ENCODE data around the gene TRIM63.
A peak's percentile ranks its signal among the peaks of the same experiment; 100 is the strongest.

The TRIM63 gene

DNA sequence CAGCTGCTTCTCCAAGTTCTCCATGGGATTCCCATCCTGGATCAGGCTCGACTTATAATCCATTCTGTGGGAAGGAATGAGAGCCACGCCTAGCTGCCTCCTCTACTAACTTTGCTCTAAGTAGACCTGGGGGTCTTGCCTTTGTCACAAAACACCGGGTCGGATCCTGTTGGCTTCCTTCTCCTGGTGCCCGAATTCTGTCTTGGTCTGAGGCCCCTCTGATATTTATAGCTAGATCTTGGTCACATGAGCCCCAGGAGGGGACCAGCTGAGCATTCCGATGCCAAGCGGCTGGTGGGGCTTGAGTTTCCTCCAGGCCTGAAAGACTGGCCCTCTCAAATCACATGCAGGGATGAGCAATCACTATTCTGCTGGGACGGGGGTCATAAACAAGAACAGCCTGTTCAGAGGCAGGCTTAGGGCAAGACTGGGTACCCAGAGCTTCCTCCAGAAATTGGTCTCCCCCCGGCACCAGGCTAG, at the start of gene TRIM63:
Gene TRIM63, minus strand, starts transcription at position 199 of the 480 bp plus-strand sequence. Its CDS starts 136 bp downstream, at position 63.
- no peak for DNase-seq (ENCODE audit: low read depth)
- TF ChIP-seq, protein P1, sequence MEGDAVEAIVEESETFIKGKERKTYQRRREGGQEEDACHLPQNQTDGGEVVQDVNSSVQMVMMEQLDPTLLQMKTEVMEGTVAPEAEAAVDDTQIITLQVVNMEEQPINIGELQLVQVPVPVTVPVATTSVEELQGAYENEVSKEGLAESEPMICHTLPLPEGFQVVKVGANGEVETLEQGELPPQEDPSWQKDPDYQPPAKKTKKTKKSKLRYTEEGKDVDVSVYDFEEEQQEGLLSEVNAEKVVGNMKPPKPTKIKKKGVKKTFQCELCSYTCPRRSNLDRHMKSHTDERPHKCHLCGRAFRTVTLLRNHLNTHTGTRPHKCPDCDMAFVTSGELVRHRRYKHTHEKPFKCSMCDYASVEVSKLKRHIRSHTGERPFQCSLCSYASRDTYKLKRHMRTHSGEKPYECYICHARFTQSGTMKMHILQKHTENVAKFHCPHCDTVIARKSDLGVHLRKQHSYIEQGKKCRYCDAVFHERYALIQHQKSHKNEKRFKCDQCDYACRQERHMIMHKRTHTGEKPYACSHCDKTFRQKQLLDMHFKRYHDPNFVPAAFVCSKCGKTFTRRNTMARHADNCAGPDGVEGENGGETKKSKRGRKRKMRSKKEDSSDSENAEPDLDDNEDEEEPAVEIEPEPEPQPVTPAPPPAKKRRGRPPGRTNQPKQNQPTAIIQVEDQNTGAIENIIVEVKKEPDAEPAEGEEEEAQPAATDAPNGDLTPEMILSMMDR (IDR thresholded peaks at IDR 0.05; ENCODE audit: insufficient read depth, low read depth, low read length, missing control alignments) = no peak
- no peak within 1 kb of the TSS for H3K4me3 ChIP-seq (ENCODE audit: low read depth, low read length)

DNA sequence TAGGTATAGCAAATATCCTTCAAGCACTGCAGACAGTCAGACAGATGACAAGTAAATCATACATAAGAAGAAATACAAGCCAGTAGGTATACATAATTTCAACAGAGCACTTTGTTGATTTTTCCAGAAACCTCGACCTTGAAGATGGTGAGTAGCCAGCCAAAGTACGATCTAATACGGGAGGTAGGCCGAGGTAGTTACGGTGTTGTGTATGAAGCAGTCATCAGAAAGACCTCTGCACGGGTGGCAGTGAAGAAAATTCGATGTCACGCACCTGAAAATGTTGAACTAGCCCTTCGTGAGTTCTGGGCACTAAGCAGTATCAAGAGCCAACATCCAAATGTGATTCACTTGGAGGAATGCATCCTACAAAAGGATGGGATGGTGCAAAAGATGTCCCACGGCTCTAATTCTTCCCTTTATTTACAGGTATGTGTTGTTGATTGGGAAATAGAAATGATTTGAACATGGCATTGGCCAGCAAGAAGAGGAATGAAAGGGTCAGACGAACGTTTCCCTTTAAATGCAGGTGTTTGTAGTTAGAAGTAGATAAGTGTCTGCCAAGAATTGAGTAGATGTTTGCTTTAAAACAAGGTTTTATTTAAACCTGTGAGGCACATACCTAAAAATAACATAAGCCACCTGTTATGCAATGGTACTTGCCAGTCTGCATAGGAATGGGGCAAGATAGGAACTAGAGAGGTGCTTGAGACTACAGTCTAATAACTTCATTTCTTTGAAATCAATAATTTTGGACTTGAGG, 46.9 kb upstream of the TRIM63 start:
- TF ChIP-seq, protein P1 (IDR thresholded peaks at IDR 0.05; ENCODE audit: insufficient read depth, low read depth, low read length, missing control alignments) = no peak
- no peak overlapping the region for H3K4me3 ChIP-seq (ENCODE audit: low read depth, low read length)
- DNase-seq (ENCODE audit: low read depth) = no peak

DNA sequence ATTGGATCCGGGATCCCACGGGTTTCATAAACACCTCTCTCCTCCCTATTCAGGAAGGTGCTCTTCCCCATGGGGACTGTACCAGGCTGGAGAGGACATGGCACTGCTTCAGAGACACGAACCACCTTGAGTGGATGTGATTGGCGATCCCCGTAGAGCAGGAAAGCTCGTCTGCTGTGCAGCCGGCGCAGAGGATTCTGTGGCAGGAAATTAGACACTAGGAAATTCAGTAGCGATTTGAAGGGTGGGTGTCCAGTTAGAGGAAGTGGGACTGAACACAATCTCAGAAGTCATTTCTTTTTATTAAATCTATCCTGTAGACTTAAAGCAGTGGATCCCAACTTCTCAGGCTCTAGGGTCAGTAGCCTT, 45.0 kb upstream of the TRIM63 start:
- TF ChIP-seq, protein P1 (IDR thresholded peaks at IDR 0.05; ENCODE audit: insufficient read depth, low read depth, low read length, missing control alignments) = no peak
- peak; percentile 61 for DNase-seq (ENCODE audit: low read depth)

DNA sequence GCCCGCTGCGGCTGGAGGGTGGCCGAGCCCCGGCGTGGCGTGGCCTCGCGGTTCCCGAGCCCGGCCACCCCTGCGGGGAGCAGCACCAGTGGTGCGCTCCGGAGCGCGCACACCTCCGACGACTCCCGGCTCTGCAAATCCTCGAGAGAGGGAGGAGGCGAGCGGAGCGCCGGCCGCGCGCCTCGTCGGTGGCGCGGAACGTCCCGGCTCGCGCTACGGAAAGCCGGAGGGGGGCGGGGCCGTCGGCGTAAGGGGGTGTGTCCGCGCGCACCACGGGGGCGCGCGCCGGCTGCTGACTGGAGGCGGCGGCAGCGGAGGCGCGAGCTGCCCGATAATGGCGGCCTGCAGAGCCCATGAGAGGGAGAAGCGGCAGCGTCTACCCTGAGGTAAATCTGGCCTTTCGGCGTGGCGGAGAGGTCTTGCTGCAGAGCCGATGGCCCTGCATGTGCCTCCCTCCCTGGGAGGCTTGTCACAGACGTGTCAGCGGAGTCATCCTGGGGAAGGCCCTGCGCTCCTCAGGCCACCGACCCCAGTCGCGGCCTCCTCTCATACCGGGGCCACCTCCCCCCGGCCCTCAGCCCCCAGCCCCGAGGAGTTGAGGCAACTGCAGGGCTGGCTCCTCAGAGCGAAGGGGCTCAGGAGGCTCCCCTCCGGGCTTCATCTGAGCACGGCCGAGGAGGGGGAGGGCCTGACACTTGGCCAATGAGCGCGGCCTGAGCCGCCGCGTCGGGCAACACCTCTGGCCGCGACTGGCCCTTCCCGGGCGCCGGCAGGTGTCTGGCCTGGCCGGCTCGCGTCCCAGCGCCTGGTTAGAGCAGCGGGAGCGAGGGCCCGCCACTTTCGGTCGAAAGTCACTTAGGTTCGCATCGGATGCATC, 44.3 kb upstream of the TRIM63 start, which contains the start of gene PDIK1L:
Gene PDIK1L, plus strand, starts transcription at position 295 of the 877 bp plus-strand sequence. CDS start 2,485 bp downstream, outside the sequence.
- H3K4me3 ChIP-seq (ENCODE audit: low read depth, low read length) = peak within 1 kb of the TSS; percentile 93
- DNase-seq (ENCODE audit: low read depth) = peak; percentile 98
- TF ChIP-seq, protein P1 (IDR thresholded peaks at IDR 0.05; ENCODE audit: insufficient read depth, low read depth, low read length, missing control alignments) = no peak

More for the DNA sequence above, 45.0 kb upstream of the TRIM63 start:
- H3K4me3 ChIP-seq (ENCODE audit: low read depth, low read length) = peak overlapping the region; percentile 93

DNA sequence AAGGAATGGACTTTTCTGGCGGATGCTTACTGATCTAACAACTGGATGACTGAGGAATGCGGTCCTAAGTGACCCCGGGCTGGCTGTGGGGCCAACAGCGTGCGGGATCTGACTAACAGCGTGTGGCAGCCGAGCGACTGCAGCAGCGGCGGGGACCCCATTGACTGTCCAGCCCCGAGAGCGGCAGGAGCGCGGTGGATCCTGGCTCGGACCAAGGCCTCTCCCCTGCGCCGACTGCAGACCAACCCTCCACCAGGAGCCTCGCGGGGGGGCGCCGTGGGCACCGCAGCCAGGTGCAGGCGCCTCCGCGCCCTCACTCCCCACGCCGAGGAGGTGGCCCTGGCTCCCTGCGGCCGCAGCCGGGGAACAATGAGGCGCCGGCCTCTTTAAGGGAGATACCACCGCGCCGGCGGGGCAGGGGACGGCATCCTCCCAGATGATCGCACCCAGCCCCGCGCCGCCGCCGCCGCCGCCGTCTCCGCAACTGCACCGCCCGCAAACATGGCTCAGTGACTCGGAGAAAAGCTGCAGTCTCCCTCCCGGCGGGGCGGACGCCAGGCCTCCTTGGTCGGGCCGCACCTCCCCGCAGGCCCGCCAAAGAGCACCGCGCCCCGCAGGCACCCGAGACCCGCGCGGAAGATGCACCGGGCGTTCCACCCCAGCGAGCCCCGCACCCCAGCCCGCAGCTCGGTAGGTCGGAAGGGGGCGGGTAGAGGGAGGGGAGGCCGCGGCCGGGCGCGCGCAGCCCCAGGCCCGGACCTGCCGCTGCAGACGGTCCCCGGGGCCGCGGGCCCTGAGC, 43.5 kb upstream of the TRIM63 start:
- TF ChIP-seq, protein P1 (IDR thresholded peaks at IDR 0.05; ENCODE audit: insufficient read depth, low read depth, low read length, missing control alignments) = no peak
- peak; percentile 85 for DNase-seq (ENCODE audit: low read depth)
- peak overlapping the region; percentile 93 for H3K4me3 ChIP-seq (ENCODE audit: low read depth, low read length)
